ENCODE measurements around the gene FKBP14. TPM values are rescaled to one million over a fixed set of nuclear protein-coding genes. Genes with fewer than 3 reads are reported as not detected.

FKBP14 gene
- total RNA-seq, 1 experiment from 2014 or later: 35.1 TPM

- Histone ChIP-seq H3K27me3 (replicated peaks) (no peaks in the 10 kb centered on the region), H3K36me3 (no peaks in the 10 kb centered on the region), H3K27ac (no peak overlapping the region), H3K4me1 (replicated peaks) (no peaks in the 10 kb centered on the region), H3K4me3 (no peak overlapping the region), H3K9me3 (replicated peaks) (no peaks in the 10 kb centered on the region)
- DNase-seq (ENCODE audit: low read depth in 1 of 2, low spot score in 2 of 2): no peak
Observed at GRCh38 chr7:29995652-29996051, 30.9 kb downstream of the FKBP14 start.

DNA sequence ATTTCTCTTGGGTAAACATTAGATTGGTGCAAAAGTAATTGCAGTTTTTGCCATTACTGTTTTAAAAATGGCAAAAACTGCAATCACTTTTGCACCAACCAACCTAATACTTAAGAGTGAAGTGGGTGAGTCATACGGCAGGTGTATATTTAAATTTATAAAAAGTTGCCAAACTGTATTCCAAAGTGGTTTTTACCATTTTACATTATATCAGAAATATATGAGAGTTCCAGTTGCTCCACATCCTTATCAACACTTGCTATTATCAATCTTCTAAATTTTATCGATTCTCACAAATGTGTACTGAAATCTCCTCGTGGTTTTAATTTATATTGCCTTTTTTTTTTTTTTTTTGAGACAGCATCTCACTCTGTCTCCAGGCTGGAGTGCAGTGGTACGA, 33.4 kb downstream of the FKBP14 start:
- Histone ChIP-seq H3K27me3 (replicated peaks) (no peaks in the 10 kb centered on the region), H3K36me3 (peaks cover 12% of the 10 kb centered on the region), H3K4me1 (replicated peaks) (peaks cover 15% of the 10 kb centered on the region), H3K4me3 (no peak overlapping the region), H3K27ac (no peak overlapping the region), H3K9me3 (replicated peaks) (0 out of 2 replicates have a peak, but pooled peaks cover 3% of the 10 kb centered on the region)
- no peak for DNase-seq (ENCODE audit: low read depth in 1 of 2, low spot score in 2 of 2)

DNA sequence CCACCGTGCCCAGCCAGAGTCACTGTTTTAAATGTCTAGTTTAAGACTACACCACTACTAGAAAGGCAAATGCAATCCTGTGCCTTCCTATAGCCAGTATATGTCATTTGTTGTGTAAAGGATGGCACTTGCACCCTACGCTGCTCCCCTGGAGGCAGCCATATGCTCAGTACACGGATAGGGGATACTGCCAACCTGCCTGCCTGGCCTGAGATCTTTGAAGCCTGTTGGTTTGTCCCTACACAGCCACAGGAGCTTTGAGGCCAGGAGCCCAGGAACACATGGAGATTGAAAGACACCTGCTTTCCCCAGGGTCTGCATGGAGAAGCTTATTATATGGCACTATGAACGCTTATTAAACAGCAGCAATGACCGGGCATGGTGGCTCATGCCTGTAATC, 34.6 kb downstream of the FKBP14 start:
- DNase-seq (ENCODE audit: low read depth in 1 of 2, low spot score in 2 of 2): no peak
- H3K4me3 ChIP-seq: no peak overlapping the region

GRCh38 chr7:29990931-29991330, 35.6 kb downstream of the FKBP14 start:
- no peak overlapping the region for H3K4me3 ChIP-seq
- no peaks in the 10 kb centered on the region for H3K27me3 ChIP-seq (replicated peaks)
- peaks cover 30% of the 10 kb centered on the region for H3K4me1 ChIP-seq (replicated peaks)
- 0 out of 2 replicates have a peak, but pooled peaks cover 3% of the 10 kb centered on the region for H3K9me3 ChIP-seq (replicated peaks)
- no peak overlapping the region for H3K27ac ChIP-seq
- DNase-seq (ENCODE audit: low read depth in 1 of 2, low spot score in 2 of 2): no peak
- H3K36me3 ChIP-seq: peaks cover 12% of the 10 kb centered on the region

More for the DNA sequence above, 34.6 kb downstream of the FKBP14 start:
- H3K27ac ChIP-seq: no peak overlapping the region
- 0 out of 2 replicates have a peak, but pooled peaks cover 3% of the 10 kb centered on the region for H3K9me3 ChIP-seq (replicated peaks)
- no peaks in the 10 kb centered on the region for H3K27me3 ChIP-seq (replicated peaks)
- peaks cover 12% of the 10 kb centered on the region for H3K36me3 ChIP-seq
- H3K4me1 ChIP-seq (replicated peaks): peaks cover 27% of the 10 kb centered on the region

DNA sequence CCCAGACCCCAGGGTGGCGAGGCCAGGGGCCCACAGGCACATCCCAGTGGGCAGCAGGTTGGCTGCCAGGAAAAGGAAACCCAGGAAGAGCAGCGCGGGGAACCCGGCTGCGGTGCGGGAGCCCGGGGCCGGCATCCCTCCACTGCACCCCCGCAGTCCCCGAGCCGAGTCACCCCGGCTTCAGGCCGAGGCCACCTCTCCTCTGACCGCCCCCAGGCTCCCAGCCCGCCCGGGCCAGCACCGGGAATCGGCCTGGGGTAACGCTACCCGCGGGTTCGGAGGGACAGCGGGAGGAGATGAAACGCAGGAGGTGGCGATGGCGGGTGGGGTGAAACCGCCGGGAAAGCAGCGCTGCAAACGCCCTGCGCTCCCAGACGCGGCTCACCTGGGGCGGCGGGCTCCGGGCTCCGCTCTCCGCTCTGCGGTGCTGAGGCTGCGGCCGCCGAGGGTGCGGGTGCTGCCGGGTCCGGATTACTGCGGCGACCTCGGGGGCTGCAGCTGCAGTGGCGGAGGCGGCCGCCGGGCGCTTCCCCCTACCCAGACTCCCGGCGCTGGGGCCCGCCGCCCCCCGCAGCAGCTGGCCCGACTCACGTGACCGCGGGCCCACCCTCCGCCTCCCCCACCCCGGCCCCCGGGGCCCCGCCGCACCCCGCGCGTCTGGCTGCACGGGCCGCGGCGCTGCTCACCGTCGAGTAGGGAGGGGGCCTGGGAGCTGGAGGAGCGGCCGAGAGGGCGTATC, 37.1 kb downstream of the FKBP14 start, which contains the start of gene SCRN1:
Gene SCRN1 (minus strand): TSS at position 545 of the 739 bp plus-strand sequence. CDS start 20,734 bp downstream, outside the sequence.
- DNase-seq (ENCODE audit: low read depth in 1 of 2, low spot score in 2 of 2): peak; percentile 56
- Histone ChIP-seq H3K27ac (peak within 1 kb of the TSS; percentile 92), H3K4me1 (replicated peaks) (peaks cover 33% of the 10 kb centered on the region)

DNA sequence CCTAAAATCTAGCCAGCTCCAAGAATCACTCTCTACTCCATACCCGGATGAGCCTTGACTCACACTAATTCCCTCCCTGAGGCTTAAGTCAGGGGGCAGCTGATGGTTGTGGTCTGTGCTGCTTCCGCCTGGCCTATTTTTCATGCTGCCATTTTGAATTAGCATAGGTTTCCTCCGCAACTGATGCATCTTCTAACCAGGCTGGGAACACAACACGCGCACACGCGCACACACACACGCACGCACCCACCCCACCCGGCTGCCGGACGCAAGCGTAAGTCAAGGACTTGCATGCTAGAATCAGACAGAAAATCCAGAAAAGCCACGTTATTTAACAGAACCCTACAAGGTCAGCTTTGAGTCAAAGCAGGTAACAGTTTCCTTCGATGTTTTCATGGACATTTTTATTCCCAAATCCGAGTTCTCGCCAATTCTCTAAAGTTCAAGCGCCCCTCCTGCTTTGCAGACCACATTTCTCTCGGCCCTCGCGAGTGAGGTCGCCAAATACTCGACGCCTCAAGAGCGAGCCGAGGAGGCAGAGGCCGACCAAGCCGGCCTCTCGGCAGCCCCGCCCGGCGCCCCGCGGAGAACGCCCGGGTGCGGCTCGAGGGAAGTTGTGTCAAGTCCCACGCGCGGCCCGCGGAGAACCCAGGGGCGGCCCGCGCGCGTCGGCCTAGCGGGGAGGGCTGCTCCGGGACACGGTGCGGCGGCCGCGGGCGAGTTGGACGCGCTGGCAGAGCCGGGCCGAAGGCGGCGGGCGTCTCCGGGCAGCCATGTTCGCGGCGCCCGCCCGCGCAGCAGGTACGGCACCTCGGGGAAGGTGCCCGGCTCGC, 37.9 kb downstream of the FKBP14 start:
- Histone ChIP-seq H3K36me3 (peaks cover 12% of the 10 kb centered on the region), H3K4me3 (peak overlapping the region; percentile 95), H3K27me3 (replicated peaks) (no peaks in the 10 kb centered on the region), H3K4me1 (replicated peaks) (peaks cover 33% of the 10 kb centered on the region), H3K9me3 (replicated peaks) (0 out of 2 replicates have a peak, but pooled peaks cover 3% of the 10 kb centered on the region), H3K27ac (peak overlapping the region; percentile 92)
- peak in 1 of 2 experiments; percentile 60 for DNase-seq (ENCODE audit: low read depth in 1 of 2, low spot score in 2 of 2)

More for the DNA sequence above, 37.1 kb downstream of the FKBP14 start, which contains the start of gene SCRN1:
- Histone ChIP-seq H3K36me3 (peaks cover 12% of the 10 kb centered on the region), H3K9me3 (replicated peaks) (0 out of 2 replicates have a peak, but pooled peaks cover 3% of the 10 kb centered on the region), H3K27me3 (replicated peaks) (no peaks in the 10 kb centered on the region), H3K4me3 (peak within 1 kb of the TSS; percentile 95)

DNA sequence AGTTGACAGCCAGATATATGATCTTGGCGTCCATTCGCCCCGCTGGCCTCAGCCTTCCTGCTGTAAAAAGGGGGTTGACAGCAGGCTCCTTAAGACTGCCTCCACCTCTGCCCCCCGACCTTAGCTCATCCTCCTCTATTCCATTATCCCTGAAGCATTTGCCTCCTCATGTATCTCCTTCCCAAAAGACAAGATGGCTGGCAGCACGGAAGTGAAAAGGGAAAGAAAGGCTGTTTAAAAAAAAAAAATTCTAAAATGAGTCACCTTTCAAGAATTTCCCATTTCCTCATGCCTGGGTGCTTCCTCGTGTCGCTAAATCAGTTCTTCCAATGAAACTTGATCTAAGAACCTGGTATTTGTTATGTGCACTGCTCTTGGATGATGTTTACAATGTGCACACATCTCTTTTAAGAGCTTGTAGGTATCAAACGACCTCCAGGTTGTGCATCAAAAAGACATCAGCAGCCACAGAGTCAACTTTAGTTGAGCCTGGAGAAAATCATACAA, 38.6 kb downstream of the FKBP14 start:
- H3K9me3 ChIP-seq (replicated peaks): 0 out of 2 replicates have a peak, but pooled peaks cover 3% of the 10 kb centered on the region
- peak overlapping the region; percentile 95 for H3K4me3 ChIP-seq
- H3K27ac ChIP-seq: peak overlapping the region; percentile 92
- peaks cover 12% of the 10 kb centered on the region for H3K36me3 ChIP-seq
- no peaks in the 10 kb centered on the region for H3K27me3 ChIP-seq (replicated peaks)
- H3K4me1 ChIP-seq (replicated peaks): peaks cover 33% of the 10 kb centered on the region
- DNase-seq (ENCODE audit: low read depth in 1 of 2, low spot score in 2 of 2): peak; percentile 57 to 92

DNA sequence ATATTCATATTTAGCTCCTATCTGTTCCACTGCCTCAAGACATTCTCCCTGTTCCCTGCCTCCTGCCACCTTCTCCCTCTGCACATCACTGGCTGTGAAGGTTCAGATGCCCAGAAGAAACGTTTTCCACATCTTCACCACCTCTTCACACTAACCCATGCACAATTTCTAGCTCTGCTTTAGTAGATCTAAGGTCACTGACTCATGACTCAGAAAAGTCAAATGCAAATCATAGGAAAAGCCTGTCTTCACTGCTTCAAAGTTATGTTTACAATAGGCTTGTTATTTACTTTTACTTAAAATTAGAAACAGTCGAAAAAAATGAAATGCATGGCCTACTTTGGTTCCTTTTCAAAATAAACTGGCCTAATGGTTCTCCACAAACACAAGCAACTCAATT, 39.4 kb downstream of the FKBP14 start:
- Histone ChIP-seq H3K4me3 (no peak overlapping the region), H3K4me1 (replicated peaks) (peaks cover 33% of the 10 kb centered on the region), H3K27ac (peak overlapping the region; percentile 92), H3K9me3 (replicated peaks) (0 out of 2 replicates have a peak, but pooled peaks cover 3% of the 10 kb centered on the region), H3K27me3 (replicated peaks) (no peaks in the 10 kb centered on the region), H3K36me3 (peaks cover 12% of the 10 kb centered on the region)
- DNase-seq (ENCODE audit: low read depth in 1 of 2, low spot score in 2 of 2): peak in 1 of 2 experiments; percentile 52

DNA sequence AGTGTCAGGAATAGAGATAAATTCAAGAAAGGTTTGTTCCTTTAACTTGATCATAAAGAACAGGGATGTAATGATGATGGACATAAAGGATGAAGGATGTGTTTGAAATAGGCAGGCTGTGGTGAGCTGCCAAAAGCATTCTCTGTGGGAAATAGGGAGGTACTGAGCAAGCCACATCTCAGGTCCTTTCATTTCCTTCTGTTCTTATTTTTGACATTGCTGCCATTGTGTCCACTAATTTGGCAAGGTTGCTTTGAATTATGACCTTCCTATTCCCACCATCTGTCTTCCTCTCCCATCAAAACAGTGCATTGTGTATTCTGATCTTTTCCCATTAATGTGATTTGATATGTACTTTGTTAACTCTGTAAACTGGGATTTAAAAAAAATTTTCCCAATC, 46.4 kb downstream of the FKBP14 start:
- peaks cover 7% of the 10 kb centered on the region for H3K36me3 ChIP-seq
- H3K9me3 ChIP-seq (replicated peaks): no peaks in the 10 kb centered on the region
- H3K27me3 ChIP-seq (replicated peaks): no peaks in the 10 kb centered on the region
- H3K4me1 ChIP-seq (replicated peaks): no peaks in the 10 kb centered on the region
- H3K4me3 ChIP-seq: no peak overlapping the region
- no peak for DNase-seq (ENCODE audit: low read depth in 1 of 2, low spot score in 2 of 2)
- no peak overlapping the region for H3K27ac ChIP-seq

DNA sequence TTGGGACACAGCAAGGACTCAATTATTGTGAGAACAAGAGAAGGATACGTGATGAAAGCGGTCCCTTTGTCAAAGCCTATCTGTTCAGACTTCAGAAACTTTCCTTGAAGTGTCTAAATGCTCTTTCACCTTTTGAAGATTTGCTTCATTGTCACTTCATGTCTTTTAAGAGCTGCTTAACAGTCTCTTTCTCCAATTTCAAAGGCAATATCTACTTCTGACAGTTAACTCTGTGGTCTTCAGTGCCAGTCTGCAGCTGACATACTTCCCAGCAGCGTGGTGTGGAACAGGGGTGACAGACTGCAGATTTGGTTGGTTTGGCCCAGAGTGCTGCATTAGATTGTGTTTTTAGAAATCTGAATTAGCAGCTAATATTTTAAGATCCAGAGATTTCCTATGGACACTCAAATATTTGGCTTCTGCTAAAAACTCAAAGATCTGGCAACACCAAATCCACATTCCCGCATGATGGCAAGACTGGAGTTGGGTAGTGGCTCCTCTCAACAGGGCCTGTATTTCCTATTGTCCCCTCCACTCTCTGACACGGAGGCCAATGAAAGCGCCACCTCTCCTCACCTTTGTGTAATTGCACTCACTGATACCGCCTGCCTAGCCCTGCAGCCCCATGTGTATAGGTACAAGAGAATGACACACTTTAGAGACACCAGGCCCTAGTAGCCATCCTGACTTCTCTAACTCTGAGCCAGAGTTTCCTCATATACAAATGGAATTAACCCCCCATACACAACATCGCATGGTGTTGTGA, 48.4 kb downstream of the FKBP14 start:
- H3K4me3 ChIP-seq: no peak overlapping the region
- H3K4me1 ChIP-seq (replicated peaks): no peaks in the 10 kb centered on the region
- no peak for DNase-seq (ENCODE audit: low read depth in 1 of 2, low spot score in 2 of 2)
- H3K36me3 ChIP-seq: peaks cover 10% of the 10 kb centered on the region; the same call in 1 of the 2 replicates
- no peaks in the 10 kb centered on the region for H3K27me3 ChIP-seq (replicated peaks)
- H3K9me3 ChIP-seq (replicated peaks): no peaks in the 10 kb centered on the region
- no peak overlapping the region for H3K27ac ChIP-seq

GRCh38 chr7:29976673-29977415, 49.7 kb downstream of the FKBP14 start:
- Histone ChIP-seq H3K27me3 (replicated peaks) (no peaks in the 10 kb centered on the region), H3K4me1 (replicated peaks) (no peaks in the 10 kb centered on the region), H3K4me3 (no peak overlapping the region), H3K36me3 (peaks cover 10% of the 10 kb centered on the region), H3K27ac (no peak overlapping the region), H3K9me3 (replicated peaks) (no peaks in the 10 kb centered on the region)
- no peak for DNase-seq (ENCODE audit: low read depth in 1 of 2, low spot score in 2 of 2)

- H3K4me1 ChIP-seq (replicated peaks): no peaks in the 10 kb centered on the region
- no peak overlapping the region for H3K4me3 ChIP-seq
- no peak overlapping the region for H3K27ac ChIP-seq
- DNase-seq (ENCODE audit: low read depth in 1 of 2, low spot score in 2 of 2): no peak
- no peaks in the 10 kb centered on the region for H3K27me3 ChIP-seq (replicated peaks)
- peaks cover 10% of the 10 kb centered on the region for H3K36me3 ChIP-seq
- no peaks in the 10 kb centered on the region for H3K9me3 ChIP-seq (replicated peaks)
Observed at GRCh38 chr7:29976266-29976665, 50.2 kb downstream of the FKBP14 start.
